Measurements from ENCODE around the gene DMBX1.

DMBX1 gene

GRCh38 chr1:46506470-46507219, 17.0 kb downstream of the DMBX1 start:
- no peak overlapping the region for H3K4me3 ChIP-seq (replicated peaks; ENCODE audit: low read depth, low read length)
- TF ChIP-seq CTCF (IDR thresholded peaks at IDR 0.05; ENCODE audit: low read length, missing control alignments): no peak
- DNase-seq (ENCODE audit: low read depth): no peak

GRCh38 chr1:46508757-46509156, 19.1 kb downstream of the DMBX1 start:
- no peak for DNase-seq (ENCODE audit: low read depth)
- H3K4me3 ChIP-seq (replicated peaks; ENCODE audit: low read depth, low read length): no peak overlapping the region
- no peak for TF ChIP-seq CTCF (IDR thresholded peaks at IDR 0.05; ENCODE audit: low read length, missing control alignments)

- no peak for TF ChIP-seq CTCF (IDR thresholded peaks at IDR 0.05; ENCODE audit: low read length, missing control alignments)
- no peak overlapping the region for H3K4me3 ChIP-seq (replicated peaks; ENCODE audit: low read depth, low read length)
- DNase-seq (ENCODE audit: low read depth): no peak
Measured at GRCh38 chr1:46510341-46510997, 20.8 kb downstream of the DMBX1 start.

GRCh38 chr1:46510998-46511365, 21.3 kb downstream of the DMBX1 start:
- TF ChIP-seq CTCF (IDR thresholded peaks at IDR 0.05; ENCODE audit: low read length, missing control alignments): no peak
- no peak overlapping the region for H3K4me3 ChIP-seq (replicated peaks; ENCODE audit: low read depth, low read length)
- no peak for DNase-seq (ENCODE audit: low read depth)

- DNase-seq (ENCODE audit: low read depth): no peak
- TF ChIP-seq CTCF (IDR thresholded peaks at IDR 0.05; ENCODE audit: low read length, missing control alignments): no peak
- no peak overlapping the region for H3K4me3 ChIP-seq (replicated peaks; ENCODE audit: low read depth, low read length)
Measured at GRCh38 chr1:46512135-46512791, 22.6 kb downstream of the DMBX1 start.

GRCh38 chr1:46512792-46513190, 23.2 kb downstream of the DMBX1 start:
- no peak for TF ChIP-seq CTCF (IDR thresholded peaks at IDR 0.05; ENCODE audit: low read length, missing control alignments)

More at GRCh38 chr1:46512792-46513190, 23.2 kb downstream of the DMBX1 start:
- no peak for DNase-seq (ENCODE audit: low read depth)
- H3K4me3 ChIP-seq (replicated peaks; ENCODE audit: low read depth, low read length): no peak overlapping the region

All from fibroblast of pulmonary artery (primary cell).